ENCODE data around the gene DET1. TPM values are rescaled to one million over a fixed set of nuclear protein-coding genes. Genes with fewer than 3 reads are reported as not detected.

Gene DET1
- total RNA-seq, 1 donor from 2014 or later, result 4.1 TPM

DNA sequence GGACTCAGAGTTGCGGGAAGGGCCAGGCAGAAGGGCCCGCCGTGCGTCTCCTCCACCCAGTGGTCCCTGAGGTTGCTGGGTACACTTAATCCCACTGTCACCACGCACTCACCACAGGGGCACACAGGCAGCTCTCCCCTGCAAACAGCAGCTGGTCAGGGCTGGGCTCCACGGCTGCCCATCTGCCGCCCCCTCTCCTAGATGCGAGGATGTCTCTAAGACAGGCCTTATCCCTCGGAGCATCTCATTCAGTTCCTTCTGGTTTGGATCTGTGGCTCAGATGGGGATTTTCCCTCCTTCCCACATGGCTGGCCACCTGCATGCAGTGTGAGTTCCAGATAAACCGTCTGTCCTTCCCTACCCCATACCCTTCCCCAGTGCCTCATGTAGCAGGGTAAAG lies 52.6 kb downstream of the DET1 start:
- H3K4me1 Mint-ChIP-seq (ENCODE audit: low read depth), result no peaks in the 10 kb centered on the region
- H3K4me3 Mint-ChIP-seq (ENCODE audit: unreplicated experiment), result no peak overlapping the region
- H3K27me3 Mint-ChIP-seq (ENCODE audit: low read depth), result no peaks in the 10 kb centered on the region
- TF ChIP-seq CTCF (IDR thresholded peaks at IDR 0.05), result no peak
- no peaks in the 10 kb centered on the region for H3K9me3 Mint-ChIP-seq (ENCODE audit: low read depth)
- no peaks in the 10 kb centered on the region for H3K36me3 Mint-ChIP-seq (ENCODE audit: low read depth)
- no peak overlapping the region for H3K27ac Mint-ChIP-seq (ENCODE audit: unreplicated experiment)
- DNase-seq (ENCODE audit: low spot score), result no peak

DNA sequence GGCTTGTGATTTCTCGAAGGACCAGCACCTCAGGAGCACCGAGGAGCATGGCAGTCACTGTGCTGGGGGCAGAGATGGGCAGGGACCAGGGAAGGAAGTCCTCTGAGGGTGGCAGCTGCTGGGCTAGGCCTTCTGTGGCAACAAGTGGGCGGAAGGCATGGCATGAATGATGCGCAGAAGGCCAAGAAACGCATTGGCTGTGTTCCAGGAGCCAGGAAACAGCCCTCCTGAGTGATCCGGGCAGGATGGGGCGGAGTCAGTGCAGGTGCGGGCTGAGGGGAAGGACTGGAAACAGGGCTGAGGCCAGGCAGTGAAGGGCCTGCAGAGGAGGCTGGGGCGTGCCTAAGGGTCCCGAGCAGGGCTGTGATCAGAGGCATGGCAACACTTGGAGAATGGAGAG lies 55.3 kb downstream of the DET1 start:
- Mint-ChIP-seq H3K27me3 (ENCODE audit: low read depth) (no peaks in the 10 kb centered on the region), H3K9me3 (ENCODE audit: low read depth) (no peaks in the 10 kb centered on the region), H3K36me3 (ENCODE audit: low read depth) (no peaks in the 10 kb centered on the region), H3K27ac (ENCODE audit: unreplicated experiment) (no peak overlapping the region), H3K4me3 (ENCODE audit: unreplicated experiment) (no peak overlapping the region), H3K4me1 (ENCODE audit: low read depth) (no peaks in the 10 kb centered on the region)
- TF ChIP-seq CTCF (IDR thresholded peaks at IDR 0.05), result no peak
- DNase-seq (ENCODE audit: low spot score), result no peak

GRCh38 chr15:88490036-88490435 lies 56.4 kb downstream of the DET1 start:
- Mint-ChIP-seq H3K27me3 (ENCODE audit: low read depth) (no peaks in the 10 kb centered on the region), H3K36me3 (ENCODE audit: low read depth) (no peaks in the 10 kb centered on the region), H3K4me3 (ENCODE audit: unreplicated experiment) (no peak overlapping the region), H3K9me3 (ENCODE audit: low read depth) (no peaks in the 10 kb centered on the region), H3K27ac (ENCODE audit: unreplicated experiment) (no peak overlapping the region), H3K4me1 (ENCODE audit: low read depth) (no peaks in the 10 kb centered on the region)
- no peak for TF ChIP-seq CTCF (IDR thresholded peaks at IDR 0.05)
- DNase-seq (ENCODE audit: low spot score), result no peak

- Mint-ChIP-seq H3K4me3 (ENCODE audit: unreplicated experiment) (no peak overlapping the region), H3K4me1 (ENCODE audit: low read depth) (no peaks in the 10 kb centered on the region), H3K36me3 (ENCODE audit: low read depth) (no peaks in the 10 kb centered on the region), H3K9me3 (ENCODE audit: low read depth) (no peaks in the 10 kb centered on the region), H3K27ac (ENCODE audit: unreplicated experiment) (no peak overlapping the region), H3K27me3 (ENCODE audit: low read depth) (no peaks in the 10 kb centered on the region)
- no peak for TF ChIP-seq CTCF (IDR thresholded peaks at IDR 0.05)
- DNase-seq (ENCODE audit: low spot score), result no peak
These were observed 57.2 kb downstream of the DET1 start for GRCh38 chr15:88489321-88489720.

- Mint-ChIP-seq H3K27me3 (ENCODE audit: low read depth) (no peaks in the 10 kb centered on the region), H3K9me3 (ENCODE audit: low read depth) (no peaks in the 10 kb centered on the region), H3K36me3 (ENCODE audit: low read depth) (no peaks in the 10 kb centered on the region), H3K4me3 (ENCODE audit: unreplicated experiment) (no peak overlapping the region), H3K4me1 (ENCODE audit: low read depth) (no peaks in the 10 kb centered on the region), H3K27ac (ENCODE audit: unreplicated experiment) (no peak overlapping the region)
- TF ChIP-seq CTCF (IDR thresholded peaks at IDR 0.05), result no peak
- DNase-seq (ENCODE audit: low spot score), result no peak
These were observed 58.5 kb downstream of the DET1 start for GRCh38 chr15:88487796-88488523.

Measured in chondrocyte (in vitro differentiated cells).